C4-2B (cell line): ENCODE measurements around the gene LMO2.
"Not testable (repeated sequence)": the region's sequence is repeated elsewhere in the genome, so short reads cannot be mapped to it uniquely, and the experiment has no call there.

ENCODE experiments used
- H3K27ac ChIP-seq: fragments of 450-650 bp; 2 replicates; pipeline ENCODE4 v1.5.1; 2017
- CTCF ChIP-seq: fragments of 450-650 bp; conservative IDR thresholded peaks from 2 replicates; pipeline ENCODE4 v1.5.1; 2017; ENCODE audit warnings: mild to moderate bottlenecking
- ZFX ChIP-seq: fragments of 450-650 bp; IDR thresholded peaks from 2 replicates; pipeline ENCODE4 v1.6.1; 2017

LMO2 gene

GRCh38 chr11:33924341-33924740 lies 32.5 kb upstream of the LMO2 start:
- no peak for TF ChIP-seq CTCF
- TF ChIP-seq ZFX: no peak
- H3K27ac ChIP-seq: no peak overlapping the region

GRCh38 chr11:33923626-33924025 lies 31.8 kb upstream of the LMO2 start:
- no peak overlapping the region for H3K27ac ChIP-seq
- TF ChIP-seq CTCF (no peak), ZFX (no peak)

GRCh38 chr11:33920838-33921613 lies 29.1 kb upstream of the LMO2 start:
- no peak overlapping the region for H3K27ac ChIP-seq
- TF ChIP-seq CTCF (no peak), ZFX (no peak)

GRCh38 chr11:33919645-33920044 lies 27.8 kb upstream of the LMO2 start:
- TF ChIP-seq ZFX (no peak), CTCF (no peak)
- H3K27ac ChIP-seq: no peak overlapping the region

- H3K27ac ChIP-seq: not testable (repeated sequence)
Measured at GRCh38 chr11:33917402-33917801, 25.5 kb upstream of the LMO2 start.

GRCh38 chr11:33916736-33917135 lies 24.9 kb upstream of the LMO2 start:
- TF ChIP-seq CTCF (no peak), ZFX (no peak)
- no peak overlapping the region for H3K27ac ChIP-seq

GRCh38 chr11:33915526-33915925 lies 23.6 kb upstream of the LMO2 start:
- no peak for TF ChIP-seq CTCF
- no peak overlapping the region for H3K27ac ChIP-seq

GRCh38 chr11:33913991-33914390 lies 22.1 kb upstream of the LMO2 start:
- no peak overlapping the region for H3K27ac ChIP-seq
- no peak for TF ChIP-seq ZFX
- TF ChIP-seq CTCF: no peak
